HG03095 (cell line): Measurements from ENCODE around the gene VWA2.

Experiments used
- ATAC-seq: cut with Tn5 transposase; IDR thresholded peaks from one replicate; pipeline ENCODE4 v1.9.1; 2021; ENCODE audit warnings: moderate library complexity; ENCODE audit not compliant: unreplicated experiment

The VWA2 gene, protein sequence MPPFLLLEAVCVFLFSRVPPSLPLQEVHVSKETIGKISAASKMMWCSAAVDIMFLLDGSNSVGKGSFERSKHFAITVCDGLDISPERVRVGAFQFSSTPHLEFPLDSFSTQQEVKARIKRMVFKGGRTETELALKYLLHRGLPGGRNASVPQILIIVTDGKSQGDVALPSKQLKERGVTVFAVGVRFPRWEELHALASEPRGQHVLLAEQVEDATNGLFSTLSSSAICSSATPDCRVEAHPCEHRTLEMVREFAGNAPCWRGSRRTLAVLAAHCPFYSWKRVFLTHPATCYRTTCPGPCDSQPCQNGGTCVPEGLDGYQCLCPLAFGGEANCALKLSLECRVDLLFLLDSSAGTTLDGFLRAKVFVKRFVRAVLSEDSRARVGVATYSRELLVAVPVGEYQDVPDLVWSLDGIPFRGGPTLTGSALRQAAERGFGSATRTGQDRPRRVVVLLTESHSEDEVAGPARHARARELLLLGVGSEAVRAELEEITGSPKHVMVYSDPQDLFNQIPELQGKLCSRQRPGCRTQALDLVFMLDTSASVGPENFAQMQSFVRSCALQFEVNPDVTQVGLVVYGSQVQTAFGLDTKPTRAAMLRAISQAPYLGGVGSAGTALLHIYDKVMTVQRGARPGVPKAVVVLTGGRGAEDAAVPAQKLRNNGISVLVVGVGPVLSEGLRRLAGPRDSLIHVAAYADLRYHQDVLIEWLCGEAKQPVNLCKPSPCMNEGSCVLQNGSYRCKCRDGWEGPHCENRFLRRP

GRCh38 chr10:114239117-114239993 lies at the start of gene VWA2:
Gene VWA2 (plus strand): TSS chr10:114239254. CDS start chr10:114248714, 9,460 bp downstream.
- ATAC-seq: no peak

DNA sequence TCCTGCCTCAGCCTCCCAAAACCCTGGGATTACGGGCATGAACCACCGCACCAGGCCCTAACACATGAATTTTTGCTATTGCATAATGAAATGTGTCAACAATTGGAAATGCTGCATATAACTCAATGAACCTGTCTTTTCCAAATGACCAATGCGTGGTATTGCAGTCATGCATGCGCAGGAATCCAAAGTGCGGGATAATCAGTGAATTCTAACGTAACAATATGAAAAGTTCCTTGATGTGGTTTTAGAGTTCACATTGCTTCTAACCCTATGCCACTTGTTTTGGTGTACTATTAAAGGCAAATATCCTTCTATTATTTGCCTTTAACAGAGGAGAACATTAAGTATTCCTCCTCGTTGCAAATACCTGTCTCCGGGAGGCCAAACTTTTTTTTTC lies 49.4 kb upstream of the VWA2 start:
- no peak for ATAC-seq

GRCh38 chr10:114195079-114195478 lies 44.0 kb upstream of the VWA2 start:
- peak; percentile 96 for ATAC-seq

DNA sequence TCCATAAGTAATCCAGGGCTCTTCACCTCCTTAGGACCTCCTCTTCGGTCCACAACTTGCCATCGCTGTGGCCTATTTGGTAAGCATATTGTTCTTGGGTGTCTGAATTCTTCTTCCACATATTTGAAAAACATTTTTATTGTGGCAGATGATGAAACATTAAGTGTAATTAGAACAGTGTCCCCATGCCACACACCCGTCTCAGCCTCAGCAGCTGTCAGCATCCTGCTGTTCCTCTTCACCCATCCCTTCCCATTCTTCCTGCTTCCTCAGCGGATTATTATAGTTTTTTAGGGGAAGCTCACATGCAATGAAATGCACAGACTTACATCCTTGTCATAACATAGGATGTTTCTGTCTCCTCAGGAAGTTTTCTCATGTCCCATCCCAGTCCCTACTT lies 39.8 kb upstream of the VWA2 start:
- ATAC-seq: no peak

DNA sequence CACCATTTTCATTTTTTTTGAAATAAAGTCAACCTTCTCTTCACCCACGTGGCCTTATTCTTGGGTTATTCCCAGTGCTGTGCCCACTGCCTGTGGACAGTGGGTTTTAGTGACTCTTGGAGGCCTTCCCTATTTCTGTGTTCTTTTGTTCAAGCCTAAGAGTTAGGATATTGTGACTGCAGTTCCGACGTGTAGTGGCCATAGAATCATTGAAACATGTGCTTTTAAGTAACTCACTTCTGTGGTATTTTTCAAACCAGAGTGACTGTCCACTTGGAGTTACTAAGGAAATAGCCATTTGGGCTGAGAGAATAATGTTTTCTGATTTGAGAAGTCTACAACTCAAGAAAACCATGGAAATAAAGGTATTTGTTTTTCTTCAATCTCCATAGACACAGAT lies 36.2 kb upstream of the VWA2 start:
- no peak for ATAC-seq

- ATAC-seq: no peak
These were observed 32.2 kb upstream of the VWA2 start for GRCh38 chr10:114206902-114207301.

GRCh38 chr10:114207349-114207748 lies 31.7 kb upstream of the VWA2 start:
- ATAC-seq: no peak

- ATAC-seq: no peak
These were observed 30.7 kb upstream of the VWA2 start for GRCh38 chr10:114208351-114208750.

DNA sequence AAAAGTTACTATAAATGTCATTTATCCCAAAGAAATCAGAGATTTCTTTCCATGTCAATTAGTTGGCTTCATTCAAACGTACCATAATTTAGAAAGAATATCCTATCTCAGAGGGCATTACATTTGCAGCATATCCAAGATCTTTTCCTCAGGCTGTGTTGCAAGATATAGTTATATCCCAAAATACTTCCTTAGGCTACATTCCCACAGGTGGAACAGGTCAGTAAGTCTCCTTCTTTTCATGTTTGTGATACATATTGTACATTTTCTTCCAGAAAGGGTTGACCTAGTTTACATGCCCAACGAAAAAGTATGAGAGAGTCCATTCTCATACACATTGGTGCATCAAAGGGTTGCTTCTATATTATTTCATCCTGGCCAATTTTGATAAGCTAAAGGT lies 26.9 kb upstream of the VWA2 start:
- no peak for ATAC-seq

DNA sequence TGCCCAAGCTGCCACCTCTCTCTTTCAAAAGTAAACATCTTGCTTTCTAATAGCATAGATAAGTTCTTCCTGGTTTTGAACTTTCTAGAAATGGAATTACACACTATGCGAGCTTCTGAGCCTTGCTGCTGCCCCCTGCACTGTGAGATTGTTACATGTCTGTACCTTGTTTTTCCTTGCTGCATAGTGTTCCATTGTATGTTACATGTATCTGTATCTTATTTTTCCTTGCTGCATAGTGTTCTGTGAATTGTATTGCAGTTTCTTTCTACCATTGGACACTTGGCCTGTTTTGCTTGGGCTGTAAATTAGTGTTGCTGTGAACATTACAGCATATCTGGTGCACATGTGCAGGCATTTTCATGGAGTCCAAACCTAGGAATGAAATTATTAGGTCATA lies 24.0 kb upstream of the VWA2 start:
- ATAC-seq: no peak

DNA sequence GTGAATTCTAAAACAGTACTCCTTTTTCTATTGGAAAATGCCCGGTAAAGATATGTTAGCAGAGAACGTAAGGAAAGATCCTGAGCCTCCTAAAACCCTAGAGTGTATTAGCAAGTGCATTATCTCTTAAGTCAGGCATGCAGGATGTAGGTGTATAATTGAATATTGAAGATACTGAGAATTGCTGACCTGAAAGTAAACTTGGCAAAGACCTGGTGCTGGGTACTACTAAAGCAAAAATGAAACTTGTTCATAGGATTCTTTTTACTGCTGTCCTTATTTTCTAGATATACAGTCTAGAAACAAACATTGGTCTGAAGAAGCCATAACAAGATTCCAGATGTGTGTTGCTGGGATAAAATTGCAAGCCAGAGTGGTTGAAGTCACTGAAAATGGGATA lies 18.8 kb upstream of the VWA2 start:
- ATAC-seq: no peak

GRCh38 chr10:114221235-114221634 lies 17.8 kb upstream of the VWA2 start:
- no peak for ATAC-seq

GRCh38 chr10:114223066-114223465 lies 16.0 kb upstream of the VWA2 start:
- no peak for ATAC-seq

DNA sequence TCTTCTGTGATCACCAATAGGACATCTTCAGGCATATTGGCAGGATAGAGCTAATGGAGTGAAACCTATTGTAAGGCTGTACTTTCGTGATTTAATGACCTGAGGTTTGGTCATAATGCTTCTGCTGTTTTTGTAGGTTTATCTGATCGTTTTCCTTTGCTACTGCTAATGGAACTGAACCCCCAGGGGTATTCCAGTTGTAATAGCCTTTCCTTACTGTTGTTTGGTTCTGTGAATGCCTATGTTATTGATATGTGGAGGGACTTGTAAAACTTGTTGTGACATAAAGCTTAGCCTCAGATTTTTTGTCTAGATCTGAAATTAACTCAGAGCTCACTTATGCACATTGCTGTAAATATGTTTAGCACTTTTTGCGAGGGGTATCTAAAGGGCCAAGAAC lies 10.9 kb upstream of the VWA2 start:
- ATAC-seq: no peak

- no peak for ATAC-seq
These were observed 6.4 kb upstream of the VWA2 start for GRCh38 chr10:114232561-114233176.

GRCh38 chr10:114233482-114233881 lies 5.6 kb upstream of the VWA2 start:
- no peak for ATAC-seq

- ATAC-seq: no peak
These were observed 4.9 kb upstream of the VWA2 start for GRCh38 chr10:114234132-114234531.

- no peak for ATAC-seq
These were observed 916 bp downstream of the VWA2 start for GRCh38 chr10:114239994-114240345.

- no peak for ATAC-seq
These were observed 3.2 kb downstream of the VWA2 start for GRCh38 chr10:114242235-114242634.

GRCh38 chr10:114243661-114244060 lies 4.6 kb downstream of the VWA2 start:
- no peak for ATAC-seq

- no peak for ATAC-seq
These were observed 5.1 kb downstream of the VWA2 start for GRCh38 chr10:114244126-114244525.
